K562 (cell line): ENCODE data around the gene ACTG2. TPM values are rescaled to one million over a fixed set of nuclear protein-coding genes. Genes with fewer than 3 reads are reported as not detected.

Source experiments
- ATAC-seq: fragments of 200-7000 bp; cut with Tn5 transposase; 3 replicates; pipeline ENCODE4 v1.9.1; 2020; ENCODE audit warnings: moderate library complexity
- BruUV-seq: library from RNA; stranded (reverse); fragments of 400-500 nt; replicated peaks from 2 replicates; lab custom pipeline; 2021; lab: Mats Ljungman, UMichigan
- CTCF ChIA-PET: fragments of 300-600 bp; formaldehyde crosslinking; extraction: SDS; loops from one replicate; lab custom pipeline; 2021; ENCODE audit warnings: low intra/inter-chr PET ratio; lab: Yijun Ruan, JAX
- POLR2A ChIA-PET: fragments of 300-600, 350-650 bp; sonication (Branson Sonifier 250); formaldehyde crosslinking; extraction: SDS; loops from one replicate; lab custom pipeline; 2021; ENCODE audit warnings: antibody characterized with exemption, inconsistent platforms; lab: Yijun Ruan, JAX
- DNase-seq, 4 experiments: peaks; one replicate each; pipeline versions ENCODE4 v3.0.0 to v3.0.0-alpha.2; 2011 to 2018; ENCODE audit warnings: low spot score in 3 of 4, mixed read lengths in 3 of 4; ENCODE audit errors: extremely low read depth in 1 of 4
- FAIRE-seq: peaks from 2 replicates; lab custom pipeline; 2011; peaks lifted over from hg19 to GRCh38; lab: Jason Lieb, UNC
- H2AFZ ChIP-seq: 2 replicates; pipeline ENCODE4 v1.6.0; 2011; ENCODE audit warnings: low read depth, low read length, control low read depth, inconsistent platforms
- H3K27ac ChIP-seq: fragments of 200-600 bp; 3 replicates; pipeline ENCODE4 v1.8.0; 2011; ENCODE audit warnings: low read depth, mild to moderate bottlenecking, control low read depth, inconsistent platforms, low read length, moderate library complexity, mixed read lengths; ENCODE audit errors: extremely low read depth
- H3K27me3 ChIP-seq, 2 experiments: fragments of 300-600 bp in 1 of 2; 2 replicates in 1 of 2; 3 replicates in 1 of 2; pipeline versions ENCODE4 v1.6.0 to v1.8.0; 2011; ENCODE audit warnings: inconsistent platforms in 2 of 2, low read length in 2 of 2, mild to moderate bottlenecking in 1 of 2, mixed read lengths in 1 of 2, moderate library complexity in 1 of 2; ENCODE audit not compliant: control insufficient read depth in 2 of 2, insufficient read depth in 2 of 2
- H3K36me3 ChIP-seq: fragments of 300-600 bp; 3 replicates; pipeline ENCODE4 v1.8.0; 2011; ENCODE audit warnings: mild to moderate bottlenecking, low read length, inconsistent platforms; ENCODE audit not compliant: control insufficient read depth, insufficient read depth
- H3K4me1 ChIP-seq, 2 experiments: fragments of 200-600 bp in 1 of 2; replicated peaks in 1 of 2; 2 replicates in 1 of 2; 3 replicates in 1 of 2; pipeline versions ENCODE4 v1.5.1 to v1.8.0; 2011; ENCODE audit warnings: inconsistent platforms in 2 of 2, low read length in 2 of 2, mild to moderate bottlenecking in 1 of 2, mixed read lengths in 1 of 2, moderate library complexity in 1 of 2; ENCODE audit not compliant: control insufficient read depth in 2 of 2, insufficient read depth in 2 of 2
- H3K4me2 ChIP-seq: 2 replicates; pipeline ENCODE4 v1.6.1; 2011; ENCODE audit warnings: low read length, control low read depth, inconsistent platforms, mixed read lengths; ENCODE audit not compliant: insufficient read depth
- H3K4me3 ChIP-seq: fragments of 200-600 bp; sonication (generic), shearing (Covaris generic); 2 replicates; pipeline ENCODE4 v1.5.1; 2016; ENCODE audit warnings: control low read depth, inconsistent platforms
- H3K79me2 ChIP-seq: fragments of 200-600 bp; 3 replicates; pipeline ENCODE4 v1.8.0; 2011; ENCODE audit warnings: low read length, inconsistent platforms; ENCODE audit not compliant: control insufficient read depth, insufficient read depth
- H3K9ac ChIP-seq, 2 experiments: 2 replicates each; pipeline versions ENCODE4 v1.6.0 to v1.6.1; 2011; ENCODE audit warnings: low read depth in 2 of 2, low read length in 2 of 2, control low read depth in 1 of 2, inconsistent platforms in 1 of 2, mild to moderate bottlenecking in 1 of 2, mixed read lengths in 1 of 2; ENCODE audit not compliant: insufficient read depth in 1 of 2
- H3K9me1 ChIP-seq: one replicate; pipeline ENCODE4 v1.6.0; 2011; ENCODE audit warnings: inconsistent platforms, mild to moderate bottlenecking, low read length, moderate library complexity; ENCODE audit not compliant: control insufficient read depth, insufficient read depth
- H3K9me3 ChIP-seq: replicated peaks from 2 replicates; pipeline ENCODE4 v1.5.1; 2011; ENCODE audit warnings: low read depth, low read length, inconsistent platforms; ENCODE audit not compliant: control insufficient read depth, insufficient read depth
- H4K20me1 ChIP-seq: replicated peaks from 2 replicates; pipeline ENCODE4 v1.6.1; 2011; ENCODE audit warnings: low read length, inconsistent platforms, mixed read lengths; ENCODE audit not compliant: control insufficient read depth, insufficient read depth
- HSF4 ChIP-seq: fragments of 250-450 bp; sonication (Bioruptor Pico); IDR thresholded peaks from 2 replicates; pipeline ENCODE4 v2.1.2; 2022; ENCODE audit warnings: mild to moderate bottlenecking, moderate library complexity, borderline replicate concordance
- KLF10 ChIP-seq: fragments of 250-450 bp; sonication (Bioruptor Pico); IDR thresholded peaks from 2 replicates; pipeline ENCODE4 v1.6.1; 2021; ENCODE audit warnings: matching md5 sums
- PHB ChIP-seq: fragments of 250-450 bp; sonication (Bioruptor Pico); IDR thresholded peaks from 2 replicates; pipeline ENCODE4 v1.5.0; 2021
- TAL1 ChIP-seq: fragments of 450-650 bp; IDR thresholded peaks from 2 replicates; pipeline ENCODE4 v1.6.1; 2016; ENCODE audit warnings: mild to moderate bottlenecking
- THRAP3 ChIP-seq: fragments of 450-650 bp; IDR thresholded peaks from 2 replicates; pipeline ENCODE4 v1.6.1; 2016; ENCODE audit warnings: mild to moderate bottlenecking, inconsistent platforms, borderline replicate concordance
- ZBTB8A ChIP-seq: fragments of 450-650 bp; IDR thresholded peaks from 2 replicates; pipeline ENCODE4 v1.6.1; 2018; ENCODE audit warnings: mild to moderate bottlenecking, moderate library complexity; ENCODE audit not compliant: partially characterized antibody
- ZFX ChIP-seq: sonication (generic); formaldehyde crosslinking; IDR thresholded peaks from 2 replicates; pipeline ENCODE4 v1.8.0; 2022; ENCODE audit warnings: mild to moderate bottlenecking, missing genetic modification reagents, moderate library complexity
- ZNF133 ChIP-seq: fragments of 250-450 bp; sonication (Bioruptor Pico); IDR thresholded peaks from 2 replicates; pipeline ENCODE4 v1.4.0; 2020; ENCODE audit warnings: mild to moderate bottlenecking
- ZNF217 ChIP-seq: sonication (generic); formaldehyde crosslinking; IDR thresholded peaks from 2 replicates; pipeline ENCODE4 v1.8.0; 2022; ENCODE audit warnings: mild to moderate bottlenecking, missing genetic modification reagents
- ZNF444 ChIP-seq: fragments of 250-450 bp; sonication (Bioruptor Pico); IDR thresholded peaks from 2 replicates; pipeline ENCODE4 v1.4.0; 2020; ENCODE audit warnings: mild to moderate bottlenecking, moderate library complexity
- in situ Hi-C: fragments of 300-500 bp; cut with MboI; formaldehyde crosslinking; loops from 4 replicates; pipeline ENCODE4 v1.15.0; 2018; ENCODE audit warnings: inconsistent platforms, mixed read lengths
- intact Hi-C: fragments of 100-400 bp; cut with micrococcal nuclease; formaldehyde crosslinking; loops from 2 replicates; pipeline ENCODE4 v1.14.2; 2022
- polyA plus RNA-seq, 8 experiments: library from polyadenylated mRNA; depleted of rRNA in 4 of 8; stranded (reverse) in 5 of 8; unstranded in 3 of 8; fragments of >200 nt; fragmentation: Nextera tagmentation in 2 of 8; fragmentation: Illumina TruSeq in 1 of 8; extraction: Ambion mirVana in 2 of 8; extraction: Trizol in 1 of 8; gene quantifications; 2 replicates each; pipeline versions ENCODE4 v1.2.1 to v1.2.3, GENCODE V29; 2011 to 2014; ENCODE audit warnings: inconsistent platforms in 1 of 8, missing spikeins in 1 of 8
- total RNA-seq, 7 experiments: library from RNA; depleted of rRNA in 6 of 7; stranded (reverse); fragments of >200 nt in 6 of 7; fragmentation: Illumina TruSeq in 2 of 7; extraction: Trizol in 2 of 7; gene quantifications; 2 replicates each; pipeline versions ENCODE4 v1.2.1 to v1.2.3, GENCODE V29; 2011 to 2021; ENCODE audit warnings: low replicate concordance in 1 of 7

Gene ACTG2
- total and polyA plus RNA-seq, 9 of the 15 experiments (the other 6 are each of a cell fraction or from before 2014, with no cell fraction given), result 0.06 to 0.60 TPM; not detected in 7

DNA sequence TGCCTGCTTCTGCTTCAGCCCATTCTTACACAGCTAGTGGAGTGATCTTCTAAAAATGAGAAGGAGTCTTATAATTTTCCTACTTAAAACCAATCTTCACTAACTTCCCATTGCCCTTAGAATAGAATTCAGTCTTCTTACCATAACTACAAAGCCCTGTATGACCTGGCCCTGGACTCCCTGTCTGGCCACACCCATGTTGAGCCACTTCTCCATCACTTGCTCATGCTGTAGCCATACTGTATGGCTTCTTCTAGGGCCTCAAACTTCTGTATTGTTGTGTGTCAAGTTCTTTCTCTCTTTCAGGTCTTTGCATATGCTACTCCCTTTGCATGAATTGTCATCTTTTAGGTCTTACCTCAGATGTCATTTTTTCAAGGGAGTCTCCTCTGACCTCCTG lies 45.1 kb downstream of the ACTG2 start:
- no peak overlapping the region for H3K4me2 ChIP-seq
- 0 out of 3 replicates have a peak, but pooled peaks have one; percentile 25 for ATAC-seq
- FAIRE-seq, result no peak
- no peak overlapping the region for H3K4me3 ChIP-seq
- peaks cover 75% of the 10 kb centered on the region for H3K36me3 ChIP-seq
- intact Hi-C loops, result no loop called here
- CTCF ChIA-PET, result no interaction called here
- DNase-seq, result no peak
- TF ChIP-seq HSF4 (CRISPR knock-in tag) (no peak), TAL1 (no peak), ZNF133 (no peak), PHB (CRISPR knock-in tag) (no peak), ZNF217 (CRISPR knock-in tag) (no peak), ZNF444 (CRISPR knock-in tag) (no peak), THRAP3 (no peak), KLF10 (CRISPR knock-in tag) (no peak), ZBTB8A (no peak), ZFX (CRISPR knock-in tag) (no peak)
- peaks cover 18% of the 10 kb centered on the region for H4K20me1 ChIP-seq
- H3K27me3 ChIP-seq, result no peaks in the 10 kb centered on the region
- BruUV-seq, result no TSS peak
- POLR2A ChIA-PET, result interaction anchor here (1.1 to 2.0 kb wide), 5 partner anchors 8 to 45 kb away, joined by 3 to 6 read pairs (median 3); no protein-coding TSS in a partner anchor
- H3K9me3 ChIP-seq, result no peaks in the 10 kb centered on the region
- in situ Hi-C loops, result no loop called here
- H3K27ac ChIP-seq, result no peak overlapping the region
- H2AFZ ChIP-seq, result no peak overlapping the region
- H3K4me1 ChIP-seq, result peaks cover 0 to 5% of the 10 kb centered on the region in 2 experiments; a peak in 2 of 5 replicates
- no peak overlapping the region for H3K9ac ChIP-seq
- H3K9me1 ChIP-seq, result peaks cover 3% of the 10 kb centered on the region
- peaks cover 90% of the 10 kb centered on the region for H3K79me2 ChIP-seq
